Measurements from ENCODE around the gene ESYT3.

The ESYT3 gene

DNA sequence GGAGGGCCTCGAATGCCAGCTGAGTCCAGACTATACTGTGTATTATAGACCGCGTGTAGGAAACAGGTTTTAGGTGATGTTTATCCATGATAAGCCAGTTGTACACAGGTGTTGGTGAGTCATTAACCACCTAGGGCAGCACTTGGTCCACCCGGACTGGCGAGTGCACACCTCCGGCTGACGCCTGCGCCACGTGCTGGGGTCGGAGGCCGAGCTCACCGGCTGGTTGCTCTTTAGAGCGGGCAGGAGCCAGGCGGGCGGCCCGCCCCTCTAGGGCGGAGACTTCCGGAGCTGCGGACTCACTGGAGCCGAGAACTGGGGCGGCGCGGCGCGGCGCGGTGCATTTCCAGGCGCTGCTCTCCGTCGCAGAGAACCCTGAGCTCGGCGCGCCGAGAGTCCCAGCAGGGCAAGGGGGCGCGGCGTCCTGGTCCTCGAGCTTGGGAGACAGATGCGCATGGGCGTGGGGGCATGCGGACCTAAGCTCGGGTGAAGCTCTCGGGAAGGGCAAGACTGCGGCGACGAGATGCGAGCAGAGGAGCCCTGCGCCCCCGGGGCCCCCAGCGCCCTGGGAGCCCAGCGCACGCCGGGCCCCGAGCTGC lies at the start of gene ESYT3:
Gene ESYT3 (plus strand): TSS at position 341 of the 599 bp plus-strand sequence. CDS start 183 bp downstream, at position 524.
- no peak for DNase-seq

- no peak for DNase-seq
Measured at GRCh38 chr3:138384976-138385375, 49.4 kb upstream of the ESYT3 start.

DNA sequence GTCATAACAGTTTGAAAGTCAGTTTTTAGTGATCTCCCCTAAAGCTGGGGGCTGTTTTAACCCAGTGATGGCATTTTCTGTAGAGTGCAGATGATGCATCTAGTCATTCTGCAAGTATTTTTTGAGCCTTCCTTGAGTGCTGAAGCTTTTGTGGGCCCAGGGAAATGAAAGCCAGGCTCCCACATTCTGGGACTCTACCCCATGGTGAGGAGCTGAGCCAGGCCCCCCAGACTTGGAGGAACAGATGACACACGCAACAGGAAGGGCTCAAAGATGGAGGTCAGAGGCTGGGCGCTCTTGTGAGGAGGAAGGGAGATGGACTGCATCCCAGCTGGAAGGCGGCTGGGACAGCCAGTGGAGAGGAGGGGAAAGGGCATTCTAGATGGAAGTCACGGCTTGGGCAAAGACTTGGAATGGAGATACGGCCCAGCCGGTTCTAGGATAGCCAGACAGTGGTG lies 45.2 kb upstream of the ESYT3 start:
- DNase-seq = no peak

DNA sequence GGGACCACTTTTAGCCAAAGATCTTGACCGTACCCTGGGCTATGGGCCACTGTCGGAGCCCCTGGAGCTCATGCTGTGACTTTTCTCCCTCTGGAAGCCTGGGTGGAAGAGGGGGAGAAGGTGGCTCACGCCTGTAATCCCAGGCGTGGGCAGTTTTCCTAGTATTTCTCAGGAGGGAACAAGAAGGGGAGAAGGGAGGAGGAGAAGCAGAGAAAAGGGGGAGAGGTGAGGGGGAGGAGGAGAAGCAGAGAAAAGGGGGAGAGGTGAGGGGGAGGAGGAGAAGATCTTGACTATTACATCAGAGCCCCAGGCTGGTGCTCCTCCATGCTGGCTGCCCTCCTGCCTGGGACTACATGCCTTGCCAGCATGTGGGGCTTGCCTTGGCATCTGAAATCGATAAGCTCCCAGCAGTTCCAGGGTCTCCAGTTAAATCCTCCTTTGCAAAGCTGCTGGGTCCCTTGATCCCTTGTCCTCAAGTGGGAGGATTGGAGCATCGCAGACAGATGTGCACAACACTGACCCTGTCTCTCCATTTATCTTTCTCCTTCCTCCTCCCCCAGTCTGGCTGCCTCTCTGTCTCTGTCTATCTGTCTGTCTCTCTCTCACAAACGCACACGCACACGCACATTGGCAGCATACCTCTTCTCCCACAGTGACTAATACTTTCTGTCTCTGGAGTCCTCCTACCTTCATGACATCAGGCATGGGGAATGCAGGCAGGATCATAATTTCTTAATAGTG lies 44.4 kb upstream of the ESYT3 start:
- no peak for DNase-seq

- no peak for DNase-seq
Measured at GRCh38 chr3:138390582-138390932, 43.9 kb upstream of the ESYT3 start.

- DNase-seq = no peak
Measured at GRCh38 chr3:138394156-138394555, 40.3 kb upstream of the ESYT3 start.

GRCh38 chr3:138394686-138395085 lies 39.7 kb upstream of the ESYT3 start:
- DNase-seq = no peak

- no peak for DNase-seq
Measured at GRCh38 chr3:138395865-138396751, 38.3 kb upstream of the ESYT3 start.

GRCh38 chr3:138396752-138397410 lies 37.5 kb upstream of the ESYT3 start:
- DNase-seq = no peak

DNA sequence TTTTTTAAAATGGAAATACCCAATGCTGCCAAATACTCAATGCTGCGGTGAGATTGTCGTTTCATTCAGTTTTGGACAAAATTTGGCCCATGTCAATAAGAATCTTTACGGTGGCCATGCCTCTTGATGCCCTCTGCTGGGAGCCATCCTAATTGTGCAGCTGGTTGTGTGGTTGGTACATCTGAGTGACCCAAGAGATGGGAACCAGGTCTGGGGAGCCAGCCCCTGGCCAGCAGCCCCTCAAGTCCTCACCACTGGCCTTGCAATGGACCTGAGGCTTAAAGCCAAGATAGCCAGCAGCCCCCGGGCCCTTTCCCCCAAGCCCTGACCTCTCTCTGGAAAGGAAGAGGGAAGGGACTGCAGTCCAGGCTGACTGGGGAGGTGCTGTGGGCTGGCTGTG lies 36.4 kb upstream of the ESYT3 start:
- DNase-seq = no peak

DNA sequence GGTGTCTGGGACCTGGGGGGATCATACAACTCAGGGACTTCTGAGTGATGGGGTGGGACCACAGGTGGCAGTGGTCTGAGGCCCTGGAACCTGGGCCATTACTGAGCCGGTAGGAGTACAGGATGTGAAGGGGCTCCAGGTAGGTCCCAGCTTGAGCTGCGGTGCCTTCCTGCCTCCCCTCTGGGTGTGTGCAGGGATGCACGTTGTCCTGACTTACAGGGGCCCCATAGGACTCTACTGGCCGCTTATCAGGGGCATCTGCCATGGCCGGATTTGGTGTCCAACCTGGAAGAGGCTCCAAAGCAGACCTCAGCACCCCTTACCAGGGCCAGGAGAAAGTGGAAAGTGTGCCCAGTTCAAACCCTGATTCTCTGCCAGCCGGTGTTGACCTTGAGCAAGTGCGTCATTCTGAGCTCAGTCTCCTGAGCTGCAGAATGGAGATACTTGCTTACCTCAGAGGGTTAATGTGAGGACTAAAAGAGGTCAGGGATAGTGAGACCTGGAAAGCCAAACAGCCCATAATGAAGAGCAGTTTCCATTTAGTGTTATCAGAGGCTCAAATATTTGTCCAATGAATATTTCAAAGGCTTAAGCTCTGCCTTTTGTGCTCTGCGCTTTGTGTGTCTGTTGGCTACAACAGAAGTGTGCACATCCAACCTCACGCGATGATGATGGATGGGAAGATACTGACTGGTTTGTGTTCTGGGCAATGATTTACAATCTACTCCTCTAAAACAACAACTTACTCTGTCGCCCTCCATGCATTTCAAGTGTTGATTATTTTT lies 35.4 kb upstream of the ESYT3 start:
- no peak for DNase-seq

GRCh38 chr3:138399766-138400165 lies 34.6 kb upstream of the ESYT3 start:
- DNase-seq = no peak

DNA sequence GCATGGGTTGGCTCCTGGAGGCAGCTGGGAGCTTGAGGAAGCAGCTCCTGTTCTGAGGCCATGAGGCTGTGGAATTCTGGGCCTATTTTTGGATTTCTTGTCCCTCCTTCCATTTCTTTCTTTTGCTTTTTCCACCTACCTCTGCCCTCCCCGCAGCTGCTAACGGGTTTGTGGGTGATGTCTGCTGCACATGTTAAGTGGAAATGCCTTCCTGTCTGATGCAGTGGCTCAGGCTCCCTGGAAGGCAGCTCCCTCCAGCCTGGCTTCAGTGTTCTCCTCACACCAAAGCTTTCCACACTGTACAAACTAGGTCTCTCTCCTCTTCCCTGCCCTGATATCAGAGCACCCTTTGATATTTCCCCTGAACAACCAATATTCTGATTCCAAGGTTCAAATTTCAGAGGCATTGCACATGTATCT lies 33.8 kb upstream of the ESYT3 start:
- no peak for DNase-seq

DNA sequence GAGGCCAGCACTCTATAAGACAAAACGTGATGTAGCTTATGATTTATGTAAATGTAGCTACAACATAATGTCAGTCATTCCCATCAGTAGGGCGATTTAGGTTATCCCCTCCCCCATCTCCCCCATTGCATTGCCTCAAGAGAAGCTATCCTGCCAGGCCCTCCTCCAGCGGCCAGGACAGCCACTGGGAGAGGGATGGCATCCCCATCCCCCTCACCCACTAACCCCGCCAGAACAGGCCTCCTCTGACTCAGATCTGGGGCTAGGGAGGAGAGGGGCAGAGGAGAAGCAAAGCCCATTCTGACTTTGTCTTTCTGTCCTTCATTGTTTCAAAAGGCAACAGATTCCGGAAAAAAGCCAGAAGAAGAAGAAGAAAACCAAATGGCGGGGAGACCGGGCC lies 32.6 kb upstream of the ESYT3 start:
- DNase-seq = no peak

- DNase-seq = no peak
Measured at GRCh38 chr3:138404121-138404520, 30.3 kb upstream of the ESYT3 start.

- DNase-seq = no peak
Measured at GRCh38 chr3:138405001-138405400, 29.4 kb upstream of the ESYT3 start.

- DNase-seq = no peak
Measured at GRCh38 chr3:138405486-138405885, 28.9 kb upstream of the ESYT3 start.

DNA sequence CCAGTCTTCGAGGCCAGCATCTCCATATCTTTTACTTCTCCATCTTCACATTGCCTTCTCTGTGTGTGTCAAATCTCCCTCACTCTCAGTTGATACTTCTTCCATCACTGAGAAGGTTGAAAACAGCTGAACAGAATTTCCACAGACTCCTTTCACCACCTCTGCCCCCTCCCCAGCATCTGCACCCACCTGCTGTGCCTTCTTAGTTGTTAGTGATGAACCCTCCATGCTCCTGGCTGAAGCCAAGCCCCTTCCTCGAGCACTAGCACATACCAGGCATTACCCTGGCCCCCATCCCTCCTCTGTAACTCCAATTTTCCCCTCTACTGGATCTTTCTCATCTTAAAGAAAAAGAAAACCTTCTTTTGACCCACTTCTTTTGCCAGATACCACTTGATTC lies 27.8 kb upstream of the ESYT3 start:
- no peak for DNase-seq

DNA sequence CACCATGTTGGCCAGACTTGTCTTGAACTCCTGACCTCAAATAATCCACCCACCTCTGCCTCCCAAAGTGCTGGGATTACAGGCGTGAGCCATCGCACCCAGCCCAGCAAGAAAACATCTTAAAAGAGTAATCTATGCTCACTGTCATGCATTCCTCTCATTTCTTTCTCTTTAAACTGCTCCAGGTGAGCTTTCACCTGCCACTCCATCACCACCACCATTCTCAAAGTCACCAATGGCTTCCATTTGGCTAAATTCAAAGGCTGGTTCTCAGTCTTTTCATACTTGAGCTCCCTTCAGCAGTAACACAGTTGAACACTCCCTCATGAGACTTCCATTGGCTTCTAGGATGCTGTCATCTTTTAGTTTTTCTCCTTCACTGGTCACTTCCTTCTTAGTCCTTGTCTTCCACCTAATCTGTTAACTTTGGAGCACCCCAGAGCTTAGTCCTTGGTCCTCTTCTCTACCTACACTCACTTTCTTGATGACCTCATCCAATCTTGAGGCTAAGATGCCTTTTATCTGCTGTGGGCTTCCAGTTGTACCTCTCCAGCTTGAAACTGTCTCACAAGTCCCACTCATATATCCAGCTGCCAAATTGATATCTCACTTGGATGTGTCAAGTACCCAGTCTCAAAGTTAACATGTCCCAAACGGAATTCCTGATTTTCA lies 27.0 kb upstream of the ESYT3 start:
- DNase-seq = no peak

DNA sequence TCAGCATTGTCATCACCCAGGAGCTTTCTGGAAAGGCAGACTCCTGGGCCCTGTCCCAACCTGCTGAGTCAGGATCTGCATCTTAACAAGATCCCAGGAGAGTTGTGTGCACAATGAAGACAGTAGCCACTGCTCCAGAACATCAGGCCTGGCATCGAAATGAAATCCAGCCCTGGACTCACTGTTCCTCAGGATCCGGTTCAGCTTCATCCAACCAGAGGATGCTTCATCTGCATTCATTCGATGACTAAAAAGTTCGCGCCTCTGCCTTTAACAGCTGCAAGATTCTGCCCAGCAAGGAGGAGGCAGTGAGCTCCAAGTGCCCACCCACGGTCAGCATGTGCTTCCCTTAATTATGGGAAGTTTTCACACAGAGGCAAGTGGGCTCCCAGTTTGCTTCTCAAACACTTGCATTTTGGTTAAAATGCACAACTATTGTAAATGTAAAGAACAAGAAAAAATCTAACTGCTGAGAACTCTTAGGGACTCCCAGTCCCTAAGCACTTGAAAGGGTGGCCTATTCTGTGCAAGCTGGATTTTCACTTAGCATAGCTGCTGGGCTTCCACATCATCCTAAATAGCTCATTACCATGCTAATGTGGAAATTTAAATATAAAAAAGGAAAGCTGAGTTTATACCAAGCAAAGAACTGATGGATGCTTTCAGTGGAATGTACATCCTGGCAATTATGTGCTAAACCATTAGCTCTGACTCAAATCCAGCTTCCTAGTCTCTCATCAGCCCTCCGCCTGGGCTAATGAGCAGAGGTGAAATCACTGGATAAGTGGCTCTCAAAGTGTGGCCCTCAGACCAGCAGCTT lies 25.5 kb upstream of the ESYT3 start:
- DNase-seq = no peak
